ENCODE measurements around the gene KCTD4.

The KCTD4 gene

GRCh38 chr13:45168555-45168930 is 32.3 kb downstream of the KCTD4 start:
- DNase-seq, result no peak

- no peak for DNase-seq
These were observed 33.0 kb downstream of the KCTD4 start for GRCh38 chr13:45167611-45168554.

GRCh38 chr13:45166858-45167257 is 34.0 kb downstream of the KCTD4 start:
- DNase-seq, result no peak

GRCh38 chr13:45162821-45163220 is 38.0 kb downstream of the KCTD4 start:
- DNase-seq, result no peak

GRCh38 chr13:45162194-45162593 is 38.7 kb downstream of the KCTD4 start:
- no peak for DNase-seq

- no peak for DNase-seq
These were observed 44.1 kb downstream of the KCTD4 start for GRCh38 chr13:45156565-45157361.

GRCh38 chr13:45149964-45150363 is 50.9 kb downstream of the KCTD4 start:
- no peak for DNase-seq

GRCh38 chr13:45143346-45143751 is 57.5 kb downstream of the KCTD4 start:
- DNase-seq, result no peak

Data from activated naive CD4-positive, alpha-beta T cell treated with Interleukin-2 at 50 U/mL for 16 hours (primary cell).